ENCODE measurements around the gene CDKL2.
"Not testable (repeated sequence)": the region's sequence is repeated elsewhere in the genome, so short reads cannot be mapped to it uniquely, and the experiment has no call there.

The CDKL2 gene

DNA sequence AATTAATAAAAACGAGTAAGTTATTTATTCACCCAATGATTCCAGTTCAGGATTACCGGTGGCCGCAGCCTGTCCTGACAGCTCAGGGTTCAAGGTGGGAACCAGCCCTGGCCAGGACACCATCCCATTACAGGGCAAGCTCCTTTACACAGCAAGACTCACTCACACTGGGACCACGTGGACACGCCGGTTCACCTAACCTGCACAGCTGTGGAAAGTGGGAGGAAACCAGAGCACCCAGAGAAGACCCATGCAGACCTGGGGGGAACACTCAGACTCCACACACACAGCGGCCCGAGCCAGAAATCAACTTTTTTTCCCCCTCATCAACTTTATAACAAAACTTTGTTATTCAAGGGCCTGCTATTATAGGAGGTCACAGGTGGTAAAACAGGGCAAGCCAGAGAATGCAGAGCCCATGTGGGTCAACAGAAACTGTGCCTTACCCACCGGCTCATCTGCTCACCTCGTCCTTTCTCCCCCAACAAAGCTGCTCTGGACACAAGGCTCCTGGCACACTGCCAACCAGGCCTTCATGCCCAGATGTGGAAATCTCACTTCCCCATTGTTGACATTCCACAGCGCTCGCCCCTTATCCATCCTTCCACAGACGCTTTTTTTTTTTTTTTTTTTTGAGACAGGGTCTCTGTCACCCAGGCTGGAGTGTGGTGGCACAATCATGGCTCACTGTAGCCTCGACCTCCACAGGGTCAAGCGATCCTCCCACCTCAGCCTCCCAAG, 82.5 kb downstream of the CDKL2 start:
- Histone ChIP-seq H3K9me3 (ENCODE audit: low read length) (no peaks in the 10 kb centered on the region), H3K9ac (ENCODE audit: low read length) (no peak overlapping the region), H3K27me3 (ENCODE audit: insufficient read depth, low read length) (no peaks in the 10 kb centered on the region), H4K20me1 (ENCODE audit: insufficient read depth, low read length) (no peaks in the 10 kb centered on the region), H3K4me3 (ENCODE audit: low read depth, low read length, poor library complexity, severe bottlenecking) (no peak overlapping the region), H3K4me1 (ENCODE audit: insufficient read depth, low read length, severe bottlenecking) (peaks cover 10% of the 10 kb centered on the region), H2AFZ (ENCODE audit: low read length) (no peak overlapping the region), H3K79me2 (ENCODE audit: insufficient read depth, low read length) (no peaks in the 10 kb centered on the region), H3K36me3 (ENCODE audit: insufficient read depth, low read length) (no peaks in the 10 kb centered on the region), H3K9me2 (ENCODE audit: low read depth, low read length) (no peaks in the 10 kb centered on the region), H3K4me2 (ENCODE audit: low read length) (no peak overlapping the region), H3F3A (ENCODE audit: insufficient read depth, low read length) (no peaks in the 10 kb centered on the region), H3K27ac (ENCODE audit: low read depth, low read length, poor library complexity, severe bottlenecking) (peak overlapping the region; percentile 66)
- TF ChIP-seq EZH2 (IDR thresholded peaks at IDR 0.05; ENCODE audit: borderline replicate concordance, low read length), result no peak
- TF ChIP-seq, protein P1, sequence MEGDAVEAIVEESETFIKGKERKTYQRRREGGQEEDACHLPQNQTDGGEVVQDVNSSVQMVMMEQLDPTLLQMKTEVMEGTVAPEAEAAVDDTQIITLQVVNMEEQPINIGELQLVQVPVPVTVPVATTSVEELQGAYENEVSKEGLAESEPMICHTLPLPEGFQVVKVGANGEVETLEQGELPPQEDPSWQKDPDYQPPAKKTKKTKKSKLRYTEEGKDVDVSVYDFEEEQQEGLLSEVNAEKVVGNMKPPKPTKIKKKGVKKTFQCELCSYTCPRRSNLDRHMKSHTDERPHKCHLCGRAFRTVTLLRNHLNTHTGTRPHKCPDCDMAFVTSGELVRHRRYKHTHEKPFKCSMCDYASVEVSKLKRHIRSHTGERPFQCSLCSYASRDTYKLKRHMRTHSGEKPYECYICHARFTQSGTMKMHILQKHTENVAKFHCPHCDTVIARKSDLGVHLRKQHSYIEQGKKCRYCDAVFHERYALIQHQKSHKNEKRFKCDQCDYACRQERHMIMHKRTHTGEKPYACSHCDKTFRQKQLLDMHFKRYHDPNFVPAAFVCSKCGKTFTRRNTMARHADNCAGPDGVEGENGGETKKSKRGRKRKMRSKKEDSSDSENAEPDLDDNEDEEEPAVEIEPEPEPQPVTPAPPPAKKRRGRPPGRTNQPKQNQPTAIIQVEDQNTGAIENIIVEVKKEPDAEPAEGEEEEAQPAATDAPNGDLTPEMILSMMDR (IDR thresholded peaks at IDR 0.05; ENCODE audit: low read length), result no peak

DNA sequence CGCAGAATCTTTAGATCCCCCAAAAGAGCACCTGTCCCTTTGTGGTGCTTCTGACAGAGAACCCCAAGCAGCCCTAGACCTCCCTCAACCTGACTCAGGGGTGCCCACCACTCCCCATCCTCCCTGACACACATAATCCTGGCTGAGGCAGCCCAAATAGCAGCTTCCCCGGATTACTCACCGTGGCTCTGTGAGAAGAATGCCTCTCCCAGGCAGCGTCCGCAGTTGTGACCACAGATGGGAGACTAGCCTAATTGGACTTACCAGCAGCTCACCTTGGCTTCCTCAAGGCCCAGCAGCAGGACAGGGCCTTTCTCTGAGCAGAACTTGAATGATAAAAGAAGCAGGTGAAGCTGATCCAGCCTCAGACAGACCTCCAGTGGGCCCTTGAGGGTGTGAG, 84.8 kb downstream of the CDKL2 start:
- H3K36me3 ChIP-seq (ENCODE audit: insufficient read depth, low read length), result no peaks in the 10 kb centered on the region
- H3K4me2 ChIP-seq (ENCODE audit: low read length), result no peak overlapping the region
- TF ChIP-seq, protein P1 (IDR thresholded peaks at IDR 0.05; ENCODE audit: low read length), result no peak
- TF ChIP-seq EZH2 (IDR thresholded peaks at IDR 0.05; ENCODE audit: borderline replicate concordance, low read length), result no peak
- no peak overlapping the region for H2AFZ ChIP-seq (ENCODE audit: low read length)
- no peaks in the 10 kb centered on the region for H3F3A ChIP-seq (ENCODE audit: insufficient read depth, low read length)
- no peaks in the 10 kb centered on the region for H4K20me1 ChIP-seq (ENCODE audit: insufficient read depth, low read length)
- H3K27ac ChIP-seq (ENCODE audit: low read depth, low read length, poor library complexity, severe bottlenecking), result no peak overlapping the region
- H3K9me2 ChIP-seq (ENCODE audit: low read depth, low read length), result no peaks in the 10 kb centered on the region
- no peaks in the 10 kb centered on the region for H3K9me3 ChIP-seq (ENCODE audit: low read length)
- no peak overlapping the region for H3K9ac ChIP-seq (ENCODE audit: low read length)
- H3K4me1 ChIP-seq (ENCODE audit: insufficient read depth, low read length, severe bottlenecking), result peaks cover 10% of the 10 kb centered on the region
- no peaks in the 10 kb centered on the region for H3K79me2 ChIP-seq (ENCODE audit: insufficient read depth, low read length)
- no peak overlapping the region for H3K4me3 ChIP-seq (ENCODE audit: low read depth, low read length, poor library complexity, severe bottlenecking)
- no peaks in the 10 kb centered on the region for H3K27me3 ChIP-seq (ENCODE audit: insufficient read depth, low read length)

DNA sequence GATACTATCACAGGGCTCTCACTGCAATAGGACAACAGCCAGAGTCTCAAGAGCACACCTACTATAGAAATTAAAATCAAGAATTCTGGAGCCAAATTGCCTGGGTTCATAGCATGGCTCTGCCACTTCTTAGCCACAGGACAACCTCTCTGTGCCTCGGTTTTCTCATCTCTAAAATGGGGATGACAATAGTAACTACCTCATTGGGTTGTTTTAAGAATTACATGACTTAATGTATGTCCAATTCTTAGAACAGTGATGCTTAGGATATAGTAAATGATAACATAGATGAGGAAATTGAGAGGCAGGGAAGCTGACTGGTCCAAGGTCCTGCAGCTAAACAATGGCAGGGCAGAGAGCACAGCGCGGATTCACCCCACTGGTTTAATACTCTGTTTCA, 85.5 kb downstream of the CDKL2 start:
- no peak overlapping the region for H2AFZ ChIP-seq (ENCODE audit: low read length)
- H3F3A ChIP-seq (ENCODE audit: insufficient read depth, low read length), result no peaks in the 10 kb centered on the region
- no peak overlapping the region for H3K27ac ChIP-seq (ENCODE audit: low read depth, low read length, poor library complexity, severe bottlenecking)
- TF ChIP-seq EZH2 (IDR thresholded peaks at IDR 0.05; ENCODE audit: borderline replicate concordance, low read length), result no peak
- TF ChIP-seq, protein P1 (IDR thresholded peaks at IDR 0.05; ENCODE audit: low read length), result no peak
- H3K27me3 ChIP-seq (ENCODE audit: insufficient read depth, low read length), result no peaks in the 10 kb centered on the region
- no peak overlapping the region for H3K4me3 ChIP-seq (ENCODE audit: low read depth, low read length, poor library complexity, severe bottlenecking)
- no peaks in the 10 kb centered on the region for H4K20me1 ChIP-seq (ENCODE audit: insufficient read depth, low read length)
- H3K4me1 ChIP-seq (ENCODE audit: insufficient read depth, low read length, severe bottlenecking), result peaks cover 10% of the 10 kb centered on the region
- no peaks in the 10 kb centered on the region for H3K9me2 ChIP-seq (ENCODE audit: low read depth, low read length)
- no peak overlapping the region for H3K9ac ChIP-seq (ENCODE audit: low read length)
- H3K79me2 ChIP-seq (ENCODE audit: insufficient read depth, low read length), result no peaks in the 10 kb centered on the region
- no peaks in the 10 kb centered on the region for H3K9me3 ChIP-seq (ENCODE audit: low read length)
- H3K36me3 ChIP-seq (ENCODE audit: insufficient read depth, low read length), result no peaks in the 10 kb centered on the region
- no peak overlapping the region for H3K4me2 ChIP-seq (ENCODE audit: low read length)

DNA sequence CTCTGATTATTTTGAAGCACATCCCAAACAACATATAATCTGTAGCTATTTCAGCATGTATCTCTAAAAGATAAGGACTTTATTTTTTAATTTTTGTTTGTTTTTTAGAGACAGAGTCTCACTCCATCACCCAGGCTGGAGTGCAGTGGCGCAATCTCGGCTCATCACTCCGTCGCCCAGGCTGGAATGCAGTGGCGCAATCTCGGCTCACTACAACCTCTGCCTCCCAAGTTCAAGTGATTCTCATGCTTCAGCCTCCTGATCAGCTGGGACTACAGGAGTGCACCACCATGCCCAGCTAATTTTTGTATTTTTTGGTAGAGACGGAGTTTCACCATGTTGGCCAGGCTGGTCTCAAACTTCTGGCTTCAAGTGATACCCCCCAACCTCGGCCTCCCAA, 86.1 kb downstream of the CDKL2 start:
- H3F3A ChIP-seq (ENCODE audit: insufficient read depth, low read length); H3K79me2 ChIP-seq (ENCODE audit: insufficient read depth, low read length); H3K27me3 ChIP-seq (ENCODE audit: insufficient read depth, low read length); H3K9me2 ChIP-seq (ENCODE audit: low read depth, low read length); H3K4me1 ChIP-seq (ENCODE audit: insufficient read depth, low read length, severe bottlenecking); H3K4me3 ChIP-seq (ENCODE audit: low read depth, low read length, poor library complexity, severe bottlenecking); H3K4me2 ChIP-seq (ENCODE audit: low read length); H4K20me1 ChIP-seq (ENCODE audit: insufficient read depth, low read length); H2AFZ ChIP-seq (ENCODE audit: low read length); H3K9ac ChIP-seq (ENCODE audit: low read length); H3K36me3 ChIP-seq (ENCODE audit: insufficient read depth, low read length); H3K9me3 ChIP-seq (ENCODE audit: low read length); H3K27ac ChIP-seq (ENCODE audit: low read depth, low read length, poor library complexity, severe bottlenecking): not testable (repeated sequence)
